Tibial artery (tissue), 4 donors: ENCODE results near the gene COQ3.
A peak's percentile ranks its signal among the peaks of the same experiment; 100 is the strongest.

Experiments
- DNase-seq, 2 donors: peaks; one replicate each; pipeline ENCODE4 v3.0.0-alpha.2; 2019
- H3K27ac ChIP-seq, 2 donors: fragments of 200-600 bp; sonication (generic) in 1 of 2; 1 replicate in 1 of 2; 2 replicates in 1 of 2; pipeline ENCODE4 v1.5.1; 2018 to 2019; ENCODE audit warnings: mild to moderate bottlenecking in 1 of 2
- H3K27me3 ChIP-seq, 2 donors: fragments of 200-600 bp; sonication (generic) in 1 of 2; one replicate each; pipeline versions ENCODE4 v1.5.1 to v1.6.0; 2016 to 2019
- H3K36me3 ChIP-seq, 3 donors: fragments of 200-600 bp; sonication (generic) in 2 of 3; one replicate each; pipeline ENCODE4 v1.5.1; 2016 to 2019; ENCODE audit warnings: mild to moderate bottlenecking in 2 of 3
- H3K4me1 ChIP-seq, 4 donors: fragments of 200-600 bp; sonication (generic) in 2 of 4; 1 replicate in 3 of 4; 2 replicates in 1 of 4; pipeline ENCODE4 v1.5.1; 2016 to 2019
- H3K4me3 ChIP-seq, 2 donors: fragments of 200-600 bp; sonication (generic) in 1 of 2; 1 replicate in 1 of 2; 2 replicates in 1 of 2; pipeline ENCODE4 v1.5.1; 2018 to 2019; ENCODE audit warnings: mild to moderate bottlenecking in 2 of 2
- H3K9me3 ChIP-seq, 3 donors: fragments of 200-600 bp; sonication (generic) in 1 of 3; one replicate each; pipeline ENCODE4 v1.5.1; 2016 to 2019
- intact Hi-C: fragments of 100-400 bp; cut with DNase I; formaldehyde crosslinking; loops from one replicate; pipeline ENCODE4 v1.15.0; 2023; ENCODE audit warnings: low total_unique reads
- TF ChIP-seq, protein P1 (sequence below), 2 experiments: fragments of 200-600 bp in 1 of 2; fragments of 450-650 bp in 1 of 2; IDR thresholded peaks; one replicate each; pipeline ENCODE4 v1.5.1; 2017 to 2019; ENCODE audit warnings: antibody characterized with exemption in 2 of 2, mild to moderate bottlenecking in 1 of 2, moderate library complexity in 1 of 2

The COQ3 gene

GRCh38 chr6:99356641-99357040, 37.4 kb downstream of the COQ3 start:
- no peaks in the 10 kb centered on the region for H3K36me3 ChIP-seq
- H3K27ac ChIP-seq = no peak overlapping the region
- no peaks in the 10 kb centered on the region for H3K9me3 ChIP-seq
- H3K4me3 ChIP-seq = no peak overlapping the region
- H3K27me3 ChIP-seq = peaks cover 0 to 7% of the 10 kb centered on the region in 2 donors
- intact Hi-C loops = no loop called here
- no peaks in the 10 kb centered on the region for H3K4me1 ChIP-seq
- no peak for DNase-seq
- TF ChIP-seq, protein P1, sequence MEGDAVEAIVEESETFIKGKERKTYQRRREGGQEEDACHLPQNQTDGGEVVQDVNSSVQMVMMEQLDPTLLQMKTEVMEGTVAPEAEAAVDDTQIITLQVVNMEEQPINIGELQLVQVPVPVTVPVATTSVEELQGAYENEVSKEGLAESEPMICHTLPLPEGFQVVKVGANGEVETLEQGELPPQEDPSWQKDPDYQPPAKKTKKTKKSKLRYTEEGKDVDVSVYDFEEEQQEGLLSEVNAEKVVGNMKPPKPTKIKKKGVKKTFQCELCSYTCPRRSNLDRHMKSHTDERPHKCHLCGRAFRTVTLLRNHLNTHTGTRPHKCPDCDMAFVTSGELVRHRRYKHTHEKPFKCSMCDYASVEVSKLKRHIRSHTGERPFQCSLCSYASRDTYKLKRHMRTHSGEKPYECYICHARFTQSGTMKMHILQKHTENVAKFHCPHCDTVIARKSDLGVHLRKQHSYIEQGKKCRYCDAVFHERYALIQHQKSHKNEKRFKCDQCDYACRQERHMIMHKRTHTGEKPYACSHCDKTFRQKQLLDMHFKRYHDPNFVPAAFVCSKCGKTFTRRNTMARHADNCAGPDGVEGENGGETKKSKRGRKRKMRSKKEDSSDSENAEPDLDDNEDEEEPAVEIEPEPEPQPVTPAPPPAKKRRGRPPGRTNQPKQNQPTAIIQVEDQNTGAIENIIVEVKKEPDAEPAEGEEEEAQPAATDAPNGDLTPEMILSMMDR (IDR thresholded peaks at IDR 0.05) = no peak

DNA sequence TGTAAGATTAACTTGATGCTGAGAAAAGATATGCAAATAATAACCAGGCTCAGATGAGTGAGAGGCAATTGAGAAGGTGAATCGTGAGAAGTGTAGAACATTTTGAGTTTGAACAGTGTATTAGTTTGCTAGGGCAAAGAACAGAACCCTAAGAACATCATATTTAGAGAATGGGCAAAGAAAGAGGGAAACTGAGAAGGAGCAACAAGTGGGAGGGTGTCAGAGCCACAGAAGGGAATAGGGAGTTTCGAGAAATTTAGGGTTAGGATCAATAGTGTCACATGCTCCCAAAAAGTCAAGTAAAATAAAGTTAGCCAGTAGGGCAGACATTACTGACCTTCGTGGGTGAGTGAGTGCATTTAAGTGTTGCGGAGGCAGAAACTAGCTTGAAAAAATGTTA, 39.0 kb downstream of the COQ3 start:
- Histone ChIP-seq H3K9me3 (no peaks in the 10 kb centered on the region), H3K27me3 (peaks cover 0 to 7% of the 10 kb centered on the region in 2 donors), H3K27ac (no peak overlapping the region), H3K4me3 (no peak overlapping the region), H3K36me3 (no peaks in the 10 kb centered on the region), H3K4me1 (peaks cover 0 to 8% (median 2%) of the 10 kb centered on the region in 4 donors)
- intact Hi-C loops = no loop called here
- DNase-seq = no peak
- TF ChIP-seq, protein P1 (IDR thresholded peaks at IDR 0.05) = no peak

GRCh38 chr6:99353126-99353525, 40.9 kb downstream of the COQ3 start:
- Histone ChIP-seq H3K4me3 (no peak overlapping the region), H3K36me3 (no peaks in the 10 kb centered on the region), H3K9me3 (no peaks in the 10 kb centered on the region), H3K27me3 (peaks cover 0 to 7% of the 10 kb centered on the region in 2 donors), H3K27ac (no peak overlapping the region), H3K4me1 (peaks cover 0 to 22% (median 11%) of the 10 kb centered on the region in 4 donors)
- TF ChIP-seq, protein P1 (IDR thresholded peaks at IDR 0.05) = no peak
- DNase-seq = no peak
- intact Hi-C loops = no loop called here

- intact Hi-C loops = no loop called here
- Histone ChIP-seq H3K27ac (no peak overlapping the region), H3K27me3 (peaks cover 0 to 7% of the 10 kb centered on the region in 2 donors), H3K36me3 (no peaks in the 10 kb centered on the region), H3K9me3 (no peaks in the 10 kb centered on the region), H3K4me1 (peaks cover 0 to 25% (median 11%) of the 10 kb centered on the region in 4 donors), H3K4me3 (peak overlapping the region in 1 of 2 donors; percentile 62)
- TF ChIP-seq, protein P1 (IDR thresholded peaks at IDR 0.05) = no peak
- no peak for DNase-seq
Measured at GRCh38 chr6:99350573-99350972, 43.4 kb downstream of the COQ3 start.

DNA sequence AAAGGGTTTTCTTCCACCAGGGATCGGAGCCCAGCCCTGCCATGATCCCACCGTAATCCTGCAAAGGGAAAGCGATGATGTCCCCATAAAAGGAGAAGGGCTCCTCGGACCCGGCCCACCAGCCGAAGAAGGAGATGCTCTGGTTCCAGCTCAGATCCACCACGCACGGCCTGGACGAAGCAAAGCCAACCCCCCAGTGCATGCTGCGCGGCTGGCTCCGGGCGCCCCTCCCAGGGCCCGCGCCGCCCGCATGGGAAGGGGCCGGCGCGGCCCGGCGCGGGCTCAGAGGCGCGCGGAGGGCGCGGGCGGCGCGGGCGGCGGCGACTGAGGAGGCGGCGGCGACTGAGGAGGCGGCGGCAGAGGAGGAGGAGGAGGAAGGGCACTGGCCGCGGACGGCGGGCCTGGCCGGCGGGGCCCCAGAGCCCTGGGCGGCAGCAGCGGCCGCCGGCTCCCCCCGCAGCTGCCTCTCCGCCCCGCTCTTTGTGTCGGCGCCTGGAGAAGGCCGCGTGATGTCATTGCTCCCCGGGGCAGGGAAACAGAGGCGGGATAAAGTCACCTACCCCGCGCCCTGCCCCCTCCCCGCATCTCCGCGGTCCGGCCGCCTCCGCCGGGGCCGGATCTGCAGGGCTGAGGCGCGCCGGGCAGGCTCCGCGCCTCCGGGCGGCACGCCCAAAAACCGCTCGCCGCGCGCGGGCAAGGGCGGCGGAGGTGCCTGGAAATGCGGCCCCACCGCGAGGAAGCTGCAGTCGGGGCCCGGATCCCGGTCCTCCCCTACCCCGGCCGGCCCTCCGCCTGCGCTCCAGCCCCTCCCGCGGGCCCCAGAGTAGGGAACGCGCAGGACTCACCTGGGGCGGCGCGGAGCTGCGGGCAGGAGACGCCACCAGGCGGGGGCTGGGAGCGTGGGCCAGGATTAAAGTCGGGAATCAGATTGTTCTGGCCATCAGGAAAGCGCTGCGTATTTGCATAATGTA, 44.5 kb downstream of the COQ3 start, which contains the start of gene FAXC:
Gene FAXC, minus strand, starts transcription at position 504 of the 971 bp plus-strand sequence. Its CDS starts 302 bp downstream, at position 202.
- no peaks in the 10 kb centered on the region for H3K36me3 ChIP-seq
- DNase-seq = peak in 1 of 2 donors; percentile 67
- no peaks in the 10 kb centered on the region for H3K9me3 ChIP-seq
- TF ChIP-seq, protein P1 (IDR thresholded peaks at IDR 0.05) = peak in 1 of 2 experiments; percentile 13
- intact Hi-C loops = no loop called here
- peak within 1 kb of the TSS; percentile 62 to 87 for H3K4me3 ChIP-seq
- peaks cover 0 to 25% (median 12%) of the 10 kb centered on the region in 4 donors for H3K4me1 ChIP-seq
- peak within 1 kb of the TSS; percentile 70 to 87 for H3K27ac ChIP-seq
- peaks cover 0 to 1% of the 10 kb centered on the region in 2 donors for H3K27me3 ChIP-seq
